Breast epithelium (tissue), 4 donors: ENCODE data around the gene VSX1. TPM values are rescaled to one million over a fixed set of nuclear protein-coding genes. Genes with fewer than 3 reads are reported as not detected.

Experiments used
- DNase-seq, 2 donors: peaks; one replicate each; pipeline ENCODE4 v3.0.0-alpha.2; 2019; ENCODE audit warnings: low spot score in 2 of 2
- H3K27ac ChIP-seq, 2 donors: fragments of 200-600 bp; sonication (generic) in 1 of 2; one replicate each; pipeline ENCODE4 v1.5.1; 2016 to 2019; ENCODE audit warnings: mild to moderate bottlenecking in 1 of 2
- H3K27me3 ChIP-seq, 2 donors: fragments of 200-600 bp; sonication (generic) in 1 of 2; one replicate each; pipeline versions ENCODE4 v1.5.1 to v1.6.0; 2017 to 2019; ENCODE audit warnings: control low read depth in 1 of 2, mild to moderate bottlenecking in 1 of 2
- H3K36me3 ChIP-seq: fragments of 200-600 bp; one replicate; pipeline ENCODE4 v1.5.1; 2019
- H3K4me1 ChIP-seq, 2 donors: fragments of 200-600 bp; sonication (generic); one replicate each; pipeline ENCODE4 v1.5.1; 2016 to 2019; ENCODE audit warnings: control low read depth in 1 of 2
- H3K4me3 ChIP-seq, 3 donors: fragments of 200-600 bp; sonication (generic); 1 replicate in 2 of 3; 2 replicates in 1 of 3; pipeline ENCODE4 v1.5.1; 2016 to 2019; ENCODE audit warnings: mild to moderate bottlenecking in 3 of 3, moderate library complexity in 2 of 3
- H3K9me3 ChIP-seq, 2 donors: fragments of 200-600 bp; sonication (generic) in 1 of 2; one replicate each; pipeline ENCODE4 v1.5.1; 2016 to 2019; ENCODE audit warnings: control low read depth in 1 of 2
- POLR2A ChIP-seq: fragments of 450-650 bp; IDR thresholded peaks from one replicate; pipeline ENCODE4 v1.6.1; 2016; ENCODE audit warnings: antibody characterized with exemption, mild to moderate bottlenecking, moderate library complexity
- POLR2AphosphoS5 ChIP-seq, 3 donors: sonication (generic); formaldehyde crosslinking; IDR thresholded peaks; one replicate each; pipeline ENCODE4 v1.6.1; 2017; ENCODE audit warnings: antibody characterized with exemption in 3 of 3
- intact Hi-C: fragments of 100-400 bp; cut with DNase I; formaldehyde crosslinking; loops from one replicate; pipeline ENCODE4 v1.15.1; 2023; ENCODE audit warnings: low total_unique reads
- total RNA-seq, 3 donors: library from RNA; depleted of rRNA; stranded (reverse); fragments of >200 nt; gene quantifications; one replicate each; pipeline ENCODE4 v1.1.0, GENCODE V29; 2016
- TF ChIP-seq, protein P1 (sequence below), 3 donors: fragments of 450-650 bp; IDR thresholded peaks; one replicate each; pipeline ENCODE4 v1.5.1; 2016 to 2017; ENCODE audit warnings: antibody characterized with exemption in 3 of 3, mild to moderate bottlenecking in 3 of 3, moderate library complexity in 3 of 3

The VSX1 gene
- total RNA-seq, 3 donors from 2014 or later = 0.44 TPM; not detected in 2

- Histone ChIP-seq H3K27me3 (peaks cover 0 to 52% of the 10 kb centered on the region in 2 donors), H3K4me3 (no peak overlapping the region), H3K36me3 (no peaks in the 10 kb centered on the region), H3K4me1 (peaks cover 0 to 20% of the 10 kb centered on the region in 2 donors), H3K27ac (no peak overlapping the region), H3K9me3 (no peaks in the 10 kb centered on the region)
- intact Hi-C loops = no loop called here
- no peak for DNase-seq
- no peak for TF ChIP-seq POLR2AphosphoS5 (IDR thresholded peaks at IDR 0.05)
- TF ChIP-seq, protein P1, sequence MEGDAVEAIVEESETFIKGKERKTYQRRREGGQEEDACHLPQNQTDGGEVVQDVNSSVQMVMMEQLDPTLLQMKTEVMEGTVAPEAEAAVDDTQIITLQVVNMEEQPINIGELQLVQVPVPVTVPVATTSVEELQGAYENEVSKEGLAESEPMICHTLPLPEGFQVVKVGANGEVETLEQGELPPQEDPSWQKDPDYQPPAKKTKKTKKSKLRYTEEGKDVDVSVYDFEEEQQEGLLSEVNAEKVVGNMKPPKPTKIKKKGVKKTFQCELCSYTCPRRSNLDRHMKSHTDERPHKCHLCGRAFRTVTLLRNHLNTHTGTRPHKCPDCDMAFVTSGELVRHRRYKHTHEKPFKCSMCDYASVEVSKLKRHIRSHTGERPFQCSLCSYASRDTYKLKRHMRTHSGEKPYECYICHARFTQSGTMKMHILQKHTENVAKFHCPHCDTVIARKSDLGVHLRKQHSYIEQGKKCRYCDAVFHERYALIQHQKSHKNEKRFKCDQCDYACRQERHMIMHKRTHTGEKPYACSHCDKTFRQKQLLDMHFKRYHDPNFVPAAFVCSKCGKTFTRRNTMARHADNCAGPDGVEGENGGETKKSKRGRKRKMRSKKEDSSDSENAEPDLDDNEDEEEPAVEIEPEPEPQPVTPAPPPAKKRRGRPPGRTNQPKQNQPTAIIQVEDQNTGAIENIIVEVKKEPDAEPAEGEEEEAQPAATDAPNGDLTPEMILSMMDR (IDR thresholded peaks at IDR 0.05) = no peak
- TF ChIP-seq POLR2A = no peak
Measured at GRCh38 chr20:25087186-25087929, 5.4 kb upstream of the VSX1 start.

GRCh38 chr20:25085756-25086495 is 4.0 kb upstream of the VSX1 start:
- no peak for DNase-seq
- no peak overlapping the region for H3K4me3 ChIP-seq
- H3K36me3 ChIP-seq = no peaks in the 10 kb centered on the region
- no peak for TF ChIP-seq POLR2A
- TF ChIP-seq POLR2AphosphoS5 (IDR thresholded peaks at IDR 0.05) = no peak
- TF ChIP-seq, protein P1 (IDR thresholded peaks at IDR 0.05) = no peak
- H3K27ac ChIP-seq = no peak overlapping the region
- intact Hi-C loops = no loop called here
- H3K4me1 ChIP-seq = peaks cover 0 to 20% of the 10 kb centered on the region in 2 donors
- H3K27me3 ChIP-seq = peaks cover 0 to 66% of the 10 kb centered on the region in 2 donors
- no peaks in the 10 kb centered on the region for H3K9me3 ChIP-seq

DNA sequence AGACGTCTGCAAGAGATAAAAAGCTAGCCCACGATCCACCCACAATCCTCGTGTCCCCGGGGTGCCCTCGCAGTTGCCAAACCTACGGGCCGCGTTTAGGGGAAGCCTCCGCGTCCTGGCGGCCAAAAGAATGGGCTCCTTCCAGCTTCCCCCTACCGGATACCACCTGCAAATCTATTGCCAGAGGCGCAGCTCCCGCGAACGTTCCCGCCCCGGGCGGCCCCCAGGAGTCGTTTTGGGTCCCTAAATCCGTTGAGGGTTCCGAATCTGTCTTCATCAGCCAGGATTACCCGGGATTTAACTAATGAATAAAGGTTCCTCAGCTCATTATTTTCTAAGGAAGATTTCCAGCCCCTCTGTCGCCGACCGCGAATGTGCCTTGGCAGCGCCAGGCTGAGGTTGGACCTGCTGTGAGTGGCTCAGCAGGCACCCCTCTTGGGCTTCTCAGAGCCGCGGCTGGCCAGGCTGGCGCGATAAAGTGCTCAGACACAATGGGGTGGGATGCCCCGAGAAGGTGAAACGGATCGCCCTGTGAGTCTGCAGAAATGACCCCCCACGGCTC is 2.8 kb upstream of the VSX1 start:
- TF ChIP-seq, protein P1 (IDR thresholded peaks at IDR 0.05) = no peak
- TF ChIP-seq POLR2AphosphoS5 (IDR thresholded peaks at IDR 0.05) = no peak
- no peak for TF ChIP-seq POLR2A
- Histone ChIP-seq H3K27ac (no peak overlapping the region), H3K4me1 (peaks cover 0 to 20% of the 10 kb centered on the region in 2 donors), H3K9me3 (no peaks in the 10 kb centered on the region), H3K36me3 (no peaks in the 10 kb centered on the region), H3K4me3 (peak overlapping the region in 1 of 3 donors; percentile 44), H3K27me3 (peaks cover 0 to 69% of the 10 kb centered on the region in 2 donors)
- intact Hi-C loops = no loop called here
- peak in 1 of 2 donors; percentile 15 for DNase-seq

DNA sequence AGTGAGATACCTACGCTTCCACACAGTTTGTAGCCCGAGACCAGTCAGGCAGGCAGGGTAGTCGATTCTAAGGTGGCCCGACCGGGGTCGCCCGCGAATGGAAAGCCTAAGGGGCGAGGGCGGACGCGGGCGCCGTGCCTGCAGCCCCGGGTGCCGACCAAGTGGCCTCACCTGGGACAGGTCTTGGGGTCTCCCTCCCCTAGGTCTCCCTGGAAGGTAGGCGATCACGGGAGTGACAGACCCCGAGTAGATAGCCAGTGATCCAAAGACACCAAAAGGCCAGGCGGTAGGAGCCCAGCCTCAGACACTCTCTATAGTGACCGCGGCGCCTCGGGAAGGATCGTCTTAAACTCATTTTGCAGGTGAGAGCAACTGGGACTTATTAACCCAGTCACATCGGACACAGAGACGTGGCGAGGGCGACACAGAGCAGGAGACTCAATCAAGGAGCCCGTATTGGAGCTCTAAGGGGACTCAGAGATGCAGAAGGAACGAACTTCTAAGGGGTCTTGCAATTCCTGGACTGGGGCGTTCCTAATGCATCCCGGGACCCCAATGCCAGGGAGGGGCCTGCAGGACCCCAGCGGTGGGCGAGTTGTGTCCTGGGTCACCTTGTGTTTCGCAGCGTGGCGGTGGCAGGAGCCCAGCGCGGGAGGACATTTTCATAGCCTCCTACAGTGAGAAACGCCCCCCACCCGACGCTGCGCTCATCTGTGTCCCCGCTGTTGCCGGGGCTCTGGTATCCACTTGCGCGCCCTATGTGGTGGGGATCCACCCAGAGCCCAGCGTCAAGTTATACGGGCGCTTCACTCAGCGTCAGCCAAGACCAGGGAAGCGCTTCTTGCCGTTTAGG is 2.1 kb upstream of the VSX1 start:
- Histone ChIP-seq H3K36me3 (no peaks in the 10 kb centered on the region), H3K27me3 (peaks cover 0 to 76% of the 10 kb centered on the region in 2 donors), H3K4me3 (peak overlapping the region in 1 of 3 donors; percentile 44), H3K9me3 (no peaks in the 10 kb centered on the region), H3K4me1 (peaks cover 0 to 20% of the 10 kb centered on the region in 2 donors), H3K27ac (no peak overlapping the region)
- TF ChIP-seq, protein P1 (IDR thresholded peaks at IDR 0.05) = no peak
- TF ChIP-seq POLR2AphosphoS5 (IDR thresholded peaks at IDR 0.05) (no peak), POLR2A (no peak)
- DNase-seq = peak in 1 of 2 donors; percentile 13
- intact Hi-C loops = no loop called here
